Omental fat pad (tissue), 4 donors: Measurements from ENCODE around the gene CHST12. TPM values are rescaled to one million over a fixed set of nuclear protein-coding genes. Genes with fewer than 3 reads are reported as not detected.
"Not testable (repeated sequence)": the region's sequence is repeated elsewhere in the genome, so short reads cannot be mapped to it uniquely, and the experiment has no call there.

ENCODE experiments used
- ATAC-seq: fragments of 150-250 bp; one replicate; pipeline ENCODE4 v1.9.1; 2016; ENCODE audit warnings: mild to moderate bottlenecking, moderate library complexity; ENCODE audit not compliant: low FRiP score
- DNase-seq: peaks from one replicate; pipeline ENCODE4 v3.0.0-alpha.2; 2019; ENCODE audit warnings: low spot score
- total RNA-seq, 4 donors: library from RNA; depleted of rRNA; stranded (reverse); fragments of >200 nt; gene quantifications; one replicate each; pipeline ENCODE4 v1.1.0, GENCODE V29; 2016
- TF ChIP-seq, protein P1 (sequence below), 3 donors: fragments of 450-650 bp; IDR thresholded peaks; one replicate each; pipeline ENCODE4 v1.5.1; 2016 to 2017; ENCODE audit warnings: antibody characterized with exemption in 3 of 3, mild to moderate bottlenecking in 3 of 3, moderate library complexity in 2 of 3

The CHST12 gene
- total RNA-seq, 4 donors from 2014 or later, result 7.9 to 18.3 (median 11.3) TPM

DNA sequence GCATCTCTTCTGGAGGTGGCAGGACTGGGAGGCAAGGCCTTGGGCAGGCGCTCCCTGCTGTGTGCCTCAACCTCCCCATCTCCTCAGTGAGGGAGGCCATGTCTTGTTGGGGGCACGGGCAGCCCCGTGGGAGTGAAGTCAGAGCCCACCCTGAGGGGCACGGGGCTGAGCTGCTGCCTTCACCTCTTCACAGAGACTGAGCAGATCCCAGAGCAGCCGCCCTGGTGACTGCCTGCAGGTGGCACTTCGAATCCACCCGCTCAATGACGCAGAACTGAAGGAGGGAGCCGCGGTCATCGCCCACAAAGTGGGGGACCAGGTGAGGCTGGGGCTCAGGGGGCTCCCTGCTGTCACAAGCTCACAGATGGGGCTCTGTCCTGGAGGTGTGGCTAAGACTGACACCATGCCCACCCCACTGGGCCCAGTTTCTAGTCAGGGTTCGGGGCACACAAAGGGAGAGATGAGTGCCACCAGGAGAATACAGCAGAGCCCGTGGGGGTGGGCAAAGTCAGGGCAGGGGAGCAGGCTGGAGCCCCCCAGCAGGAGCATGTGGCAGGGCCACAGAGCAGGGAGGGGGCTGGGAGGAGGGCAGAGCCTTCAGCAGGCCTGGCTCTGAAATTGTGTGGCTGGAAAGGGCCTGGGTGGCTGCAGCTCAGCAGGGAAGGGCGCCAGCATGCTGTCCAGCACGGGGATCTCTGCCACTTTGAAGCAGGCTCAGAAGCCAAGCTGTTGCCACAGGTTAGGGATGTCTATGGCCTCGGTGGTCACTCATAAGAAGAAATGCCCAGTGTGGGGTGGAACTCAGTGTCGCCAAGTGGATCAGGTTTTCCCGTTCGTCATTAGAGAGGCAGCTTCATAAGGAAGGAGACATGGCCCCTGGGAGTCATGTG, 18.8 kb upstream of the CHST12 start:
- TF ChIP-seq, protein P1, sequence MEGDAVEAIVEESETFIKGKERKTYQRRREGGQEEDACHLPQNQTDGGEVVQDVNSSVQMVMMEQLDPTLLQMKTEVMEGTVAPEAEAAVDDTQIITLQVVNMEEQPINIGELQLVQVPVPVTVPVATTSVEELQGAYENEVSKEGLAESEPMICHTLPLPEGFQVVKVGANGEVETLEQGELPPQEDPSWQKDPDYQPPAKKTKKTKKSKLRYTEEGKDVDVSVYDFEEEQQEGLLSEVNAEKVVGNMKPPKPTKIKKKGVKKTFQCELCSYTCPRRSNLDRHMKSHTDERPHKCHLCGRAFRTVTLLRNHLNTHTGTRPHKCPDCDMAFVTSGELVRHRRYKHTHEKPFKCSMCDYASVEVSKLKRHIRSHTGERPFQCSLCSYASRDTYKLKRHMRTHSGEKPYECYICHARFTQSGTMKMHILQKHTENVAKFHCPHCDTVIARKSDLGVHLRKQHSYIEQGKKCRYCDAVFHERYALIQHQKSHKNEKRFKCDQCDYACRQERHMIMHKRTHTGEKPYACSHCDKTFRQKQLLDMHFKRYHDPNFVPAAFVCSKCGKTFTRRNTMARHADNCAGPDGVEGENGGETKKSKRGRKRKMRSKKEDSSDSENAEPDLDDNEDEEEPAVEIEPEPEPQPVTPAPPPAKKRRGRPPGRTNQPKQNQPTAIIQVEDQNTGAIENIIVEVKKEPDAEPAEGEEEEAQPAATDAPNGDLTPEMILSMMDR (IDR thresholded peaks at IDR 0.05), result no peak
- ATAC-seq (no peak), DNase-seq (no peak)

DNA sequence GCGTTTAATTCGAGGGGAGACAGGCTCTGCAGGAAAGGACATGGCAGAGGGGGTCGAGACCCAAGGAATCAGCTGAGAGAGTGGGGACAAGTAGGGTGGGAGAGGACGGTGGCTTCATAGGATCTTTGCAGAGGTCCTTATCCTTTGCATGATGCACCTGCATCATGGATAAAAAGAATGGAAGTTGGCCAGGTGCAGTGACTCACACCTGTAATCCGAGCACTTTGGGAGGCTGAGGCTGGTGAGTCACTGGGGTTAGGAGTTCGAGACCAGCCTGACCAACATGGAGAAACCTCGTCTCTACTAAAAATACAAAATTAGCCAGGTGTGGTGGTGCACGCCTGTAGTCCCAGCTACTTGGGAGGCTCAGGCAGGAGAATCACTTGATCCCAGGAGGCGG, 17.3 kb upstream of the CHST12 start:
- DNase-seq, ATAC-seq: not testable (repeated sequence)

DNA sequence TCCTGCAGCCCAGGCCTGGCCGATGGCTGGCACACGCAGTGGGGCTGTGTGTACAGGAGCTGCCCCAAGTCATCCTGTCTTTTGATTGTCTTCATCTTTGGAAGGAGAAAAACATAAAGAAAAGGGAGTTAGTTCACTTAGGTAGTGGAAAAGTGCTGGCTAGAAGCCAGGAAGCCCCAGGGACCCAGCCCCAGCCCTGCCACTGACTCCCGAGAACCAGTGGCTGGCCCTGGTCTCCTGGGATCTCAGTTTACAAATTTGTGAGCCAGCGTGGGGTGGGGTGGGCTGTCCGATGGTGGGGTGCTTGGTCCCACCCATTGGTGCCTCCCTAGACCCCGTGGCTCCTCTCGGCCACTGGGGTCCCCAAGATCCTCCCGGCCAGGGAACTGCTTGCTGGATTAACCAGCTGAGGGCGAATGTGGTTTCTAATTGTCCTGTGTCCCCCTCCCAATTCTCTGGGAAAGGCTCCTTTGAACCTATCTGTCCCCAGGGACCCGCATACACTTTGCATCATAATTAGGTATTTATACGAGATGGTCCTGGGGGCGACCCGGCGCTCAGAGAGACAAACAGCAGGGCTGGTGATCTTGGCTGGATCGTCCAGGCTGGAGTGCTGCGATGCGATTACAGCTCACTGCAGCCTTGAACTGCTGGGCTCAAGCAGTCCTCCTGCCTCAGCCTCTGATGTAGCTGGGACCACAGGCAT, 16.3 kb upstream of the CHST12 start:
- ATAC-seq (no peak), DNase-seq (no peak)
- TF ChIP-seq, protein P1 (IDR thresholded peaks at IDR 0.05), result no peak

DNA sequence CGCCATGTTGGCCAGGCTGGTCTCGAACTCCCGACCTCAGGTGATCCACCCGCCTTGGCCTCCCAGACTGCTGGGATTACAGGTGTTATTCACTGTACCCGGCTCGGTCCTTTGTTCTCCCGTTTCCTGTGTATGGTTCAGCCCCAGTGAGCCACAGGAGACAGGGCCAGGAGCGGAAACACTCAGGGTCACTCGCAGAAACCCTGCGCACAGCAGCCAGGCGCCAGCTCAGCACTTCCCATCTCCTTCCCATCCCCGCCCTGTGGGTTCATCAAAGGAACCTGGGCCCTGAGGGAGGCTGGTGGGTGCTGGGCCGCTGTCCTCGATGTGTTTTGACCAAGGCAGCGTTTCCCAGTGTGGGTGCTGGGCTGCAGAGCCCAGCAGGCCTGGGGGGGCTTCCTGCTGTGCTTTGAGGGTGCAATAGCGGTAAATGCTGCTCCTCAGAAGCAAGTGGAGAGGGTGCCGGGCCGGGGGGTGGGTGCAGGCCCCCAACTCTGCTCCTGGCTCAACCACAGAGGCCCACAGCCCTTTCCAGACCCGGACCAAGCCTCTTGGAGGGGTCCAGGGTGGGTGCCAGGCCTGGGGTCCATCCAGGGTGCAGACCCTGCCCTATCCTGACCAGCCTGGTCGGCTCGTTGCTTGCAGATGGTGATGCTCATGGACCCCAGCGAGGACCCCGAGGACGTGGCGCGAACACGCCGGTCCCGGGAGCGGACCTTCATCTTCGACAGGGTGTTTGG, 15.3 kb upstream of the CHST12 start:
- ATAC-seq, result peak; percentile 13
- no peak for DNase-seq
- TF ChIP-seq, protein P1 (IDR thresholded peaks at IDR 0.05), result no peak

DNA sequence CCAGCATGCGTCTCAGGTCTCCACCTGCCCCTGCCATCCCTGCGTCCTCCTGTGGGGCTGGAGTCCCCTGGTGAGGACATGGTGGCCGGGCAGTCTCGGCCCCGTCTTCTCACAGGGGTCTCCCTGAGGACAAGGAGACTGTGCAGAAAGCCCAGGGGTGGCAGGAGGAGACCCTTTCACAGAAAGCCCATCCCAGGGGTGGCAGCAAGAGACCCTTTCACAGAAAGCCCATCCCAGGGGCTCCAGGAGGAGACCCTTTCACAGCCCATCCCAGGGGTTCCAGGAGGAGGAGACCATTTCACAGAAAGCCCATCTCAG, 14.8 kb upstream of the CHST12 start:
- TF ChIP-seq, protein P1 (IDR thresholded peaks at IDR 0.05), result no peak

DNA sequence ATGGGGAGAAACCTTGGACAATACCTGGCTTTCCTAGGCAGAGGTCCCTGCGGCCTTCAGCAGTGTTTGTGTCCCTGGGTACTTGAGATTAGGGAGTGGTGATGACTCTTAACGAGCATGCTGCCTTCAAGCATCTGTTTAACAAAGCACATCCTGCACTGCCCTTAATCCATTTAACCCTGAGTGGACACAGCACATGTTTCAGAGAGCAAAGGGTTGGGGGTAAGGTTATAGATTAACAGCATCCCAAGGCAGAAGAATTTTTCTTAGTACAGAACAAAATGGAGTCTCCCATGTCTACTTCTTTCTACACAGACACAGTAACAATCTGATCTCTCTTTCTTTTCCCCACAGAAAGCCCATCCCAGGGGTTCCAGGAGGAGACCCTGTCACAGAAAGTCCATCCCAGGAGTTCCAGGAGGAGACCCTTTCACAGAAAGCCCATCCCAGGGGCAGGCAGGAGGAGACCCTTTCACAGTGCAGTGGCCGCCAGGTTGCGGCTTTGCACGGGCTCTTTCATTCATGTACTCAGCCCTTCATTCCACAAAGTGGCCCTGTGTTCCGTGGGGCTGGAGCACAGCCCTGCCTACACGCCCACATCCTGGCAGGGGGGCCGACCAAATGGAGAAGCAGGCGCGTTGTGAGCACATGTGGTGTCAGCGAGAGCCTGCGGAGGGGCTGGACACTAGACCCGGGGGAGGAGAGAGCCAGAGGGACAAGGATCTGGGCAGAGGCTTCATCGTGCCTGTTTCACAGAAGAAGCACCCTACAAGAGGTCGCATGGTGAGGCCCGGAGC, 13.2 kb upstream of the CHST12 start:
- not testable (repeated sequence) for DNase-seq
- peak; percentile 20 for ATAC-seq

More for the DNA sequence above, 14.8 kb upstream of the CHST12 start:
- ATAC-seq, result no peak
- DNase-seq, result no peak

DNA sequence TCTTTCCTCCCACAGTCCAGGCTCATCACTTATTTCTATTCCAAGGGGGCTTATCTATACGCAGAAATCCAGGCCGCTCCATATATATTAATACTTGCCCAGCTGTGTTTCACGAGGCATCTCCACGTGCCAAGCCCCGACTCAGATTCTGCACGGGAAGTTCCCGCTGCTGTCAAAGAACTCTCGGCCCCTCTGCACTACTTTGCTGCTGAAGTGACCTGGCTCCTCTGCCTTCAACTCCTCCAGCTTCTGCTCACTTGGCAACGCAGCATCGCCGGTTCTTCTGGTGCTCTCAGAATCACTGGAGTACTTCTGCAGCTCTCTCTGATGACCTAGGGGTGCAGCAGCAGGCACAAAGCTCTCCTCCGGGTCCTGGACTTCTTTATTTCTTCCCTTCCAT, 9.7 kb upstream of the CHST12 start:
- TF ChIP-seq, protein P1 (IDR thresholded peaks at IDR 0.05), result no peak
- DNase-seq, result no peak
- ATAC-seq, result no peak
